HEK293 (cell line): Measurements from ENCODE around the gene TIMM44.

Experiments
- BCL11A ChIP-seq: fragments of 450-650 bp; formaldehyde crosslinking; IDR thresholded peaks from 2 replicates; pipeline ENCODE4 v1.5.1; 2016; ENCODE audit warnings: low read depth, missing biosample characterization, missing genetic modification characterization
- CTCF ChIP-seq: fragments of 450-650 bp; formaldehyde crosslinking; IDR thresholded peaks from 2 replicates; pipeline ENCODE4 v1.5.1; 2016; ENCODE audit warnings: missing biosample characterization, missing genetic modification characterization
- GFI1B ChIP-seq: fragments of 450-650 bp; formaldehyde crosslinking; IDR thresholded peaks from 2 replicates; pipeline ENCODE4 v1.5.1; 2016; ENCODE audit warnings: missing biosample characterization, missing genetic modification characterization
- KLF9 ChIP-seq: fragments of 450-650 bp; formaldehyde crosslinking; IDR thresholded peaks from 2 replicates; pipeline ENCODE4 v1.5.1; 2016; ENCODE audit warnings: missing biosample characterization, missing genetic modification characterization, low read depth
- ZBTB49 ChIP-seq: fragments of 450-650 bp; formaldehyde crosslinking; IDR thresholded peaks from 2 replicates; pipeline ENCODE4 v1.5.1; 2016; ENCODE audit warnings: missing biosample characterization, missing genetic modification characterization, low read depth
- ZNF488 ChIP-seq: fragments of 450-650 bp; formaldehyde crosslinking; IDR thresholded peaks from 2 replicates; pipeline ENCODE4 v1.5.1; 2016; ENCODE audit warnings: missing biosample characterization, missing genetic modification characterization
- ZNF518A ChIP-seq: fragments of 450-650 bp; formaldehyde crosslinking; conservative IDR thresholded peaks from 2 replicates; pipeline ENCODE4 v1.5.1; 2016; ENCODE audit warnings: low read depth, missing biosample characterization, missing genetic modification characterization
- ZNF629 ChIP-seq: fragments of 450-650 bp; formaldehyde crosslinking; IDR thresholded peaks from 2 replicates; pipeline ENCODE4 v1.5.1; 2017; ENCODE audit warnings: missing biosample characterization, missing genetic modification characterization
- ZNF707 ChIP-seq: fragments of 450-650 bp; formaldehyde crosslinking; IDR thresholded peaks from 2 replicates; pipeline ENCODE4 v1.5.1; 2016; ENCODE audit warnings: missing biosample characterization, missing genetic modification characterization
- ZNF776 ChIP-seq: fragments of 450-650 bp; formaldehyde crosslinking; IDR thresholded peaks from 2 replicates; pipeline ENCODE4 v1.5.0; 2017; ENCODE audit warnings: missing biosample characterization, missing genetic modification characterization, borderline replicate concordance

- no peak for TF ChIP-seq ZBTB49 (tag by site-specific recombination)
- no peak for TF ChIP-seq CTCF (tag by site-specific recombination)
- TF ChIP-seq ZNF707 (tag by site-specific recombination), result no peak
- TF ChIP-seq GFI1B (tag by site-specific recombination), result no peak
- no peak for TF ChIP-seq ZNF488 (tag by site-specific recombination)
- no peak for TF ChIP-seq ZNF629 (tag by site-specific recombination)
- no peak for TF ChIP-seq ZNF518A (tag by site-specific recombination)
- no peak for TF ChIP-seq BCL11A
- no peak for TF ChIP-seq ZNF776
- TF ChIP-seq KLF9 (tag by site-specific recombination), result no peak
Observed at GRCh38 chr19:7908742-7909461, 34.6 kb downstream of the TIMM44 start.
